Heart right ventricle (tissue), 16 donors: ENCODE results near the gene CDC14B. TPM values are rescaled to one million over a fixed set of nuclear protein-coding genes. Genes with fewer than 3 reads are reported as not detected.

Experiments
- ATAC-seq, 8 donors: fragments of 200-7000 bp; cut with Tn5 transposase; one replicate each; pipeline ENCODE4 v1.9.1; 2020; ENCODE audit warnings: mild to moderate bottlenecking in 8 of 8, moderate library complexity in 8 of 8, moderate number of reproducible peaks in 1 of 8
- DNase-seq, 2 donors: peaks; one replicate each; pipeline ENCODE4 v3.0.0-alpha.2; 2020
- H3K27ac ChIP-seq, 10 donors: fragments of 200-600 bp; sonication (generic) in 2 of 10; one replicate each; pipeline versions ENCODE4 v1.5.0 to v1.8.0; 2020 to 2022; ENCODE audit warnings: mild to moderate bottlenecking in 3 of 10
- H3K27me3 ChIP-seq, 7 donors: fragments of 200-600 bp; one replicate each; pipeline ENCODE4 v1.8.0; 2021 to 2022; ENCODE audit warnings: mild to moderate bottlenecking in 2 of 7
- H3K36me3 ChIP-seq, 9 donors: fragments of 200-600 bp; sonication (generic) in 1 of 9; one replicate each; pipeline versions ENCODE4 v1.5.0 to v1.8.0; 2020 to 2022; ENCODE audit warnings: mild to moderate bottlenecking in 2 of 9
- H3K4me1 ChIP-seq, 9 donors: fragments of 200-600 bp; sonication (generic) in 1 of 9; one replicate each; pipeline versions ENCODE4 v1.5.0 to v1.8.0; 2020 to 2022; ENCODE audit warnings: mild to moderate bottlenecking in 4 of 9
- H3K4me3 ChIP-seq, 10 donors: fragments of 200-600 bp; sonication (generic) in 2 of 10; one replicate each; pipeline versions ENCODE4 v1.5.0 to v1.8.0; 2020 to 2022; ENCODE audit warnings: mild to moderate bottlenecking in 7 of 10, moderate library complexity in 2 of 10
- H3K9me3 ChIP-seq, 11 donors: fragments of 200-600 bp in 10 of 11; sonication (generic) in 2 of 11; one replicate each; pipeline versions ENCODE4 v1.5.0 to v1.8.0; 2013 to 2022; ENCODE audit warnings: mild to moderate bottlenecking in 2 of 11, control low read depth in 1 of 11, moderate library complexity in 1 of 11
- CTCF ChIP-seq, 9 donors: fragments of 200-600 bp; sonication (generic) in 2 of 9; IDR thresholded peaks; one replicate each; pipeline versions ENCODE4 v1.5.0 to v1.8.0; 2021 to 2022; ENCODE audit warnings: antibody characterized with exemption in 9 of 9, mild to moderate bottlenecking in 5 of 9, moderate library complexity in 1 of 9
- WGBS, 2 donors: extraction: QIAGEN DNeasy Blood & Tissue Kit; methylation state at CpG; one replicate each; pipeline ENCODE4 v1.1.7; 2013; ENCODE audit warnings: inconsistent platforms in 1 of 2; 5-methylcytosine and 5-hydroxymethylcytosine counted together
- intact Hi-C, 10 donors: fragments of 100-400 bp; cut with DNase I; formaldehyde crosslinking; loops; one replicate each; pipeline versions ENCODE4 v1.11.1 to v1.14.2; 2022
- polyA plus RNA-seq, 2 donors: library from polyadenylated mRNA; stranded (reverse); fragments of 200-250 nt; gene quantifications; one replicate each; pipeline ENCODE4 v1.2.3, GENCODE V29; 2013
- total RNA-seq, 10 donors: library from RNA; stranded (reverse); fragmentation: NEBNext Ultra II Directional in 3 of 10; extraction: Animal tissue kit (Norgen Biotek cat#: 25700) in 3 of 10; gene quantifications; one replicate each; pipeline versions ENCODE4 v1.2.1 to v1.2.4, GENCODE V29; 2021 to 2023
- donor health status: Arrhythmogenic right ventricular cardiomyopathy.
- donor health status: ischemic (EF 13 %, LVEDD 7.1; RV severe dilation, severe dysfunction).
- donor health status: healthy with polysubstance abuse.
- donor health status: DM: no; HTN: yes; CAD: no.
- donor health status: DM: no; HTN: no; CAD: no.
- donor health status: ischemic (EF 25% LVEDD 6.9; RV normal size, moderate dysfunction).
- donor health status: ischemic (EF 25% LVEDD 5.7; RV mildly dilated, moderate dysfunction).
- donor health status: healthy.
- donor health status: DM: yes; HTN: yes; CAD: no.
- donor health status: Ischemic cardiomyopathy.
- donor health status: ischemic (EF 35%, LVEDD 5.7; RV mildly dilated, moderate dysfunction).
- donor health status: nonischemic (EF 11% LVEDD 7.7; RV severe dilation, severe dysfunction).
- donor health status: DM: yes; HTN: yes; CAD: no.
- donor health status: PGD.
- donor health status: ischemic (EF 29% LVEDD 5.4; RV normal size, mild dysfunction).
- donor health status: nonischemic (EF 23%, LVEDD 6.1; RV moderate dilation, normal function).

Gene CDC14B
- total and polyA plus RNA-seq, 12 donors: 5.1 to 30.8 (median 23.9) TPM

DNA sequence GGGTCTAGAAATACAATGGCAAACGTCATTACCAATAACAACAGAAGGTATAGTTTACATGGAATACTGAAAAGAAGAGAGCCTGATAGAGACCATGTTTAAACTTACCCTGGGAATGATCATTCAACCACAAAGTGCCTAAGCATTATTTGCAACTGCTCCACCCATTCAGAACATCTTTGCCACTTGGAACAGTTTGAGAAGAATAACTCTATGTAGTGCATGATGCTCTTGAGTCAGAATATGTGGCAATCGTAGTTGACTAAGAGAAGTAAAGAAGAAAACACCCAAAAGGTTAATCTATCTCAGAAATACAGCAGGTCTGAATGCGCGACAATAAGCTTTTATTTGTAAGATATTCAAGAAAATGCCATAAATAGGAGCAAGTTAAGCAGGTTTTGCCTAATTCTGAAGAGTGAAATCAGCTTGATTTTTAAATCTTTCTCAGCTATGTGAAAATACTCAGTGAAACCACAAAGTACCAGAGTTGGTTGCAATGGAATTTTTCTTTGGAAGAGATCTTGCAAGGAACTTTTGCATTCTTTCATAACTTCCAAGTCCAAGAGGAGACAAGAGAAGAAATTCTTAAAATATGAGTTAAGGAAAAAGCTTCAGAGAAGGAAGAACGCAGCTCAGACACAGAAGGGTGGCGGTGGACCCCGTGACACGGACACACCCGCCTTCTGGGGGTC, 105.4 kb downstream of the CDC14B start:
- no peaks in the 10 kb centered on the region for H3K27me3 ChIP-seq
- H3K4me3 ChIP-seq: no peak overlapping the region
- no peaks in the 10 kb centered on the region for H3K9me3 ChIP-seq
- ATAC-seq (peak in 2 of 8 donors; percentile 31 to 73), DNase-seq (no peak)
- intact Hi-C loops: no loop called here
- peaks cover 0 to 51% (median 4%) of the 10 kb centered on the region in 9 donors for H3K36me3 ChIP-seq
- 83 to 87% methylated on average over 9 of the region's 9 CpGs for WGBS, 2 donors
- TF ChIP-seq CTCF (IDR thresholded peaks at IDR 0.05): no peak
- H3K27ac ChIP-seq: peak overlapping the region in 7 of 10 donors; percentile 17 to 63 (median 36)
- H3K4me1 ChIP-seq: peaks cover 0 to 41% (median 13%) of the 10 kb centered on the region in 9 donors

- H3K4me1 ChIP-seq: peaks cover 2 to 47% (median 19%) of the 10 kb centered on the region in 9 donors
- intact Hi-C loops: no loop called here
- H3K27ac ChIP-seq: peak overlapping the region in 3 of 10 donors; percentile 14 to 63 (median 17)
- H3K9me3 ChIP-seq: no peaks in the 10 kb centered on the region
- no peak for TF ChIP-seq CTCF (IDR thresholded peaks at IDR 0.05)
- ATAC-seq (no peak), DNase-seq (no peak)
- peaks cover 0 to 51% (median 4%) of the 10 kb centered on the region in 9 donors for H3K36me3 ChIP-seq
- whole genome bisulfite sequencing, 2 donors: 90 to 92% methylated on average over 5 of the region's 5 CpGs
- H3K4me3 ChIP-seq: no peak overlapping the region
- no peaks in the 10 kb centered on the region for H3K27me3 ChIP-seq
Measured at GRCh38 chr9:96513622-96514021, 106.0 kb downstream of the CDC14B start.

DNA sequence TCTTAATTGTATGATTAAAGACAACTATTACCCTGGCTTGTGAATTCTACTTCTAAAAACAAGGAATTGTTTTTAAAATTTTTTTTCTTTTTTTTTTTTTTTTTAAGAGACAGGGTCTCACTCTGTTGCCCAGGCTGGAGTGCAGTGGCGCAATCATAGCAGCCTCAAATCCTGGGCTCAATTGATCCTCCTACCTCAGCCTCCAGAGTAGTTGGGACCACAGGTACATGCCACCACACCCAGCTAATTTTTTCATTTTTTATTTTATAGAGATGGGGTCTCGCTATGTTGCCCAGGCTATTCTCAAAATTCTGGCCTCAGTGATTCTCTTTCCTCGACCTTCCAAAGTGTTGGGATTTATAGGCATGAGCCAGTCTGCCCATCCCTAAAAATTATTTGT, 107.4 kb downstream of the CDC14B start:
- ATAC-seq (no peak), DNase-seq (no peak)
- 95 to 98% methylated on average over 3 of the region's 3 CpGs for WGBS, 2 donors
- no peaks in the 10 kb centered on the region for H3K27me3 ChIP-seq
- H3K36me3 ChIP-seq: peaks cover 0 to 46% (median 4%) of the 10 kb centered on the region in 9 donors
- H3K4me3 ChIP-seq: no peak overlapping the region
- no peak overlapping the region for H3K27ac ChIP-seq
- no peaks in the 10 kb centered on the region for H3K9me3 ChIP-seq
- TF ChIP-seq CTCF (IDR thresholded peaks at IDR 0.05): no peak
- H3K4me1 ChIP-seq: peaks cover 2 to 61% (median 30%) of the 10 kb centered on the region in 9 donors
- intact Hi-C loops: no loop called here

DNA sequence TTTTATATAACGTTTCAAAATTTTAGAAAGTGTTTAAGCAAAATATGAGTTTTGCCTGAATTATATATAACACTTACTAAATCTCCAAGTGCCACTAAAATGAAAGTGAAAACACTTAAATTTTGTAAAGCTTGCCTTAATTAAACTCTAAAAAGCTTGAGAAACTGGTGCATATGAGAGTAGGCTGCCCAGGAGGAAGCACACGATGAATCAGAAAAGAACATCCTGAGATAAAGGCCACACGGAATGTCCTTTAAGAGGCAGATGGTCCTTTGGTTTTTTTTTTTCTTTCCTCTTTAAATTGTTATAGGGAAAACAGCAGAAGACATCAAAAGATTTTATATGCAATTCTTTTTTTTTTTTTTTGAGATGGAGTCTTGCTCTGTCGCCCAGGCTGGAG, 109.4 kb downstream of the CDC14B start:
- WGBS, 2 donors: 82 to 90% methylated on average over 4 of the region's 4 CpGs

More for the DNA sequence above, 109.4 kb downstream of the CDC14B start:
- DNase-seq (no peak), ATAC-seq (no peak)
- Histone ChIP-seq H3K27ac (peak overlapping the region in 1 of 10 donors; percentile 73), H3K4me3 (no peak overlapping the region), H3K9me3 (no peaks in the 10 kb centered on the region), H3K4me1 (peaks cover 2 to 47% (median 28%) of the 10 kb centered on the region in 9 donors), H3K27me3 (no peaks in the 10 kb centered on the region), H3K36me3 (peaks cover 0 to 45% (median 4%) of the 10 kb centered on the region in 9 donors)
- no peak for TF ChIP-seq CTCF (IDR thresholded peaks at IDR 0.05)
- intact Hi-C loops: no loop called here
